ENCODE results near the gene GNPTG.

DNA sequence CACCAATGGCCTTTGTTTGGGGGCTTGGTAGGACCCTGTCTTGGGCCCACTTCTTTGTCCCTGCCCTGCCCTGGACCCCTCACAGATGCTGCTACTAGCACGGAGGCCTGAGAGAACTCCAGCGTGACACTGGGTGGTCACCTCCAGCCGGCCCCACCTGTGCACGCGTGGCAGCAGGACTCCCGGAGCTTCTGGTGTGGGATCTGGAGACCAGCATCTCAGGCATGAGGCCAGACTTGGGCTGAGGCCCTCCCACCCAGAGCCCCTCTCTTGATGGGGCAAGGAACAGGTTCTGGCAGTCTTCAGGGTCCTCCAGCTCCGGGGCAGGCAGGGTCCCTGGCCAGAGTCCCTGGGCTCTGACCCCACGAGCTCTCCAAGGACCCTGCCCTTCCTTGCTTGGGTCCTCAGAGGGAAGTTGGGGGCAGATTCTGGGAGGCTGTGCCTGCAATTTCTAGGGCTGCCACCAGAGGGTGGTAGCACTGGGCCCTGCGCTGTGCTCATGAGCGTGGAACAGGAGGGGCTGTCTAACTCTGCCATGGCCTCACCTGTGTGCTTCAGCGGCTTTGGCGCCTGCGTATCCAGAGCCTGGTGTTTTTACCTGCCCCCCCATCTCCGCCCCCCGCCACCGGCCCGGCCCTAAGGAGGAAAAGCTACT lies 21.3 kb upstream of the GNPTG start:
- no peak for TF ChIP-seq EZH2 (IDR thresholded peaks at IDR 0.05; ENCODE audit: borderline replicate concordance, low read depth, low read length, poor library complexity, severe bottlenecking)
- TF ChIP-seq, protein P1, sequence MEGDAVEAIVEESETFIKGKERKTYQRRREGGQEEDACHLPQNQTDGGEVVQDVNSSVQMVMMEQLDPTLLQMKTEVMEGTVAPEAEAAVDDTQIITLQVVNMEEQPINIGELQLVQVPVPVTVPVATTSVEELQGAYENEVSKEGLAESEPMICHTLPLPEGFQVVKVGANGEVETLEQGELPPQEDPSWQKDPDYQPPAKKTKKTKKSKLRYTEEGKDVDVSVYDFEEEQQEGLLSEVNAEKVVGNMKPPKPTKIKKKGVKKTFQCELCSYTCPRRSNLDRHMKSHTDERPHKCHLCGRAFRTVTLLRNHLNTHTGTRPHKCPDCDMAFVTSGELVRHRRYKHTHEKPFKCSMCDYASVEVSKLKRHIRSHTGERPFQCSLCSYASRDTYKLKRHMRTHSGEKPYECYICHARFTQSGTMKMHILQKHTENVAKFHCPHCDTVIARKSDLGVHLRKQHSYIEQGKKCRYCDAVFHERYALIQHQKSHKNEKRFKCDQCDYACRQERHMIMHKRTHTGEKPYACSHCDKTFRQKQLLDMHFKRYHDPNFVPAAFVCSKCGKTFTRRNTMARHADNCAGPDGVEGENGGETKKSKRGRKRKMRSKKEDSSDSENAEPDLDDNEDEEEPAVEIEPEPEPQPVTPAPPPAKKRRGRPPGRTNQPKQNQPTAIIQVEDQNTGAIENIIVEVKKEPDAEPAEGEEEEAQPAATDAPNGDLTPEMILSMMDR (conservative IDR thresholded peaks at IDR 0.05; ENCODE audit: low read depth, low read length) = peak; percentile 60
